AG04450 (cell line): ENCODE data around the gene HAGHL. TPM values are rescaled to one million over a fixed set of nuclear protein-coding genes. Genes with fewer than 3 reads are reported as not detected.
A peak's percentile ranks its signal among the peaks of the same experiment; 100 is the strongest.

Experiments
- CTCF ChIA-PET: fragments of 300-600, 350-600 bp; formaldehyde crosslinking; extraction: SDS; loops from one replicate; lab custom pipeline; 2022; ENCODE audit warnings: antibody characterized with exemption, inconsistent platforms; lab: Charles Lee
- POLR2A ChIA-PET: fragments of 350-600 bp; formaldehyde crosslinking; extraction: SDS; loops from one replicate; lab custom pipeline; 2021; ENCODE audit warnings: antibody characterized with exemption, inconsistent platforms; lab: Yijun Ruan, JAX
- DNase-seq: peaks from one replicate; pipeline ENCODE4 v3.0.0-alpha.2; 2011; ENCODE audit warnings: low read depth, low spot score
- H3K27ac ChIP-seq: one replicate; pipeline ENCODE4 v1.5.1; 2012; ENCODE audit warnings: low read depth, low read length, control low read depth
- H3K27me3 ChIP-seq: one replicate; pipeline ENCODE4 v1.6.0; 2012; ENCODE audit warnings: low read length; ENCODE audit not compliant: control insufficient read depth, insufficient read depth
- H3K4me3 ChIP-seq: 2 replicates; pipeline ENCODE4 v1.5.1; 2011; ENCODE audit warnings: mild to moderate bottlenecking, low read depth, low read length, control low read depth
- H3K9me3 ChIP-seq: 2 replicates; pipeline ENCODE4 v1.5.1; 2012; ENCODE audit warnings: low read length; ENCODE audit not compliant: control insufficient read depth, insufficient read depth
- CTCF ChIP-seq: IDR thresholded peaks from 2 replicates; pipeline ENCODE4 v1.5.1; 2011; ENCODE audit warnings: low read depth, low read length, control low read depth, inconsistent platforms
- polyA plus RNA-seq: library from polyadenylated mRNA; depleted of rRNA; stranded (reverse); fragments of >200 nt; gene quantifications from 2 replicates; pipeline ENCODE4 v1.2.3, GENCODE V29; 2011

HAGHL gene
- polyA plus RNA-seq, 1 experiment: 4.2 TPM

GRCh38 chr16:718922-719321, 8.0 kb upstream of the HAGHL start:
- no peak for TF ChIP-seq CTCF
- CTCF ChIA-PET: interaction anchor here (1.4 kb wide), 1 partner anchor 8 kb away, joined by 3 read pairs; no protein-coding TSS in a partner anchor
- DNase-seq: no peak
- Histone ChIP-seq H3K9me3 (no peaks in the 10 kb centered on the region; the same call in 1 of the 2 replicates), H3K27me3 (no peaks in the 10 kb centered on the region), H3K4me3 (no peak overlapping the region), H3K27ac (no peak overlapping the region)
- POLR2A ChIA-PET: no interaction called here

- Histone ChIP-seq H3K9me3 (no peaks in the 10 kb centered on the region; the same call in 1 of the 2 replicates), H3K27ac (peak overlapping the region; percentile 89), H3K4me3 (peak overlapping the region; percentile 74), H3K27me3 (no peaks in the 10 kb centered on the region)
- CTCF ChIA-PET: interaction anchor here (0.9 to 1.4 kb wide), 2 partner anchors 9 to 10 kb away, joined by 3 to 5 read pairs; no protein-coding TSS in a partner anchor
- peak; percentile 39 for TF ChIP-seq CTCF
- no peak for DNase-seq
- POLR2A ChIA-PET: interaction anchor here (0.7 to 1.6 kb wide), 5 partner anchors 10 to 68 kb away, joined by 3 to 6 read pairs (median 5); partner anchors contain the start of gene RPUSD1
Measured at GRCh38 chr16:719815-720446, 7.0 kb upstream of the HAGHL start.

- Histone ChIP-seq H3K27ac (peak overlapping the region; percentile 89), H3K27me3 (no peaks in the 10 kb centered on the region), H3K4me3 (peak overlapping the region; percentile 74), H3K9me3 (no peaks in the 10 kb centered on the region; the same call in 1 of the 2 replicates)
- peak; percentile 19; the same call in 1 of the 2 replicates for TF ChIP-seq CTCF
- CTCF ChIA-PET: interaction anchor here (0.9 to 1.4 kb wide), 2 partner anchors 9 to 11 kb away, joined by 3 to 5 read pairs; no protein-coding TSS in a partner anchor
- no peak for DNase-seq
- POLR2A ChIA-PET: interaction anchor here (0.7 to 1.6 kb wide), 6 partner anchors 10 to 68 kb away, joined by 3 to 5 read pairs (median 4); partner anchors contain the start of genes CHTF18 and RPUSD1
Measured at GRCh38 chr16:720447-720989, 6.4 kb upstream of the HAGHL start.

GRCh38 chr16:720990-721764, 5.7 kb upstream of the HAGHL start, which contains the start of gene ANTKMT:
Gene ANTKMT, plus strand, starts transcription at chr16:721146. Its CDS starts 129 bp downstream, at chr16:721275.
- Histone ChIP-seq H3K27me3 (no peaks in the 10 kb centered on the region), H3K4me3 (peak within 1 kb of the TSS; percentile 74), H3K27ac (peak within 1 kb of the TSS; percentile 89), H3K9me3 (no peaks in the 10 kb centered on the region; the same call in 1 of the 2 replicates)
- DNase-seq: no peak
- CTCF ChIA-PET: no interaction called here
- TF ChIP-seq CTCF: no peak
- POLR2A ChIA-PET: interaction anchor here (0.6 to 1.6 kb wide), 5 partner anchors 9 to 139 kb away, joined by 3 to 7 read pairs (median 5); partner anchors contain the start of genes CHTF18 and RPUSD1
